H9 (cell line): ENCODE results near the gene SYCE3. TPM values are rescaled to one million over a fixed set of nuclear protein-coding genes. Genes with fewer than 3 reads are reported as not detected.

ENCODE experiments used
- DNase-seq: peaks from one replicate; pipeline ENCODE4 v3.0.0-alpha.2; 2017
- H2AFZ ChIP-seq: one replicate; pipeline ENCODE4 v1.6.1; 2013; ENCODE audit warnings: mild to moderate bottlenecking, low read length, control low read depth, moderate library complexity
- H2AK5ac ChIP-seq: 2 replicates; pipeline ENCODE4 v1.6.1; 2013; ENCODE audit warnings: low read length, control low read depth, mixed read lengths; ENCODE audit not compliant: insufficient read length
- H2BK120ac ChIP-seq: one replicate; pipeline ENCODE4 v1.6.1; 2013; ENCODE audit warnings: low read depth, mild to moderate bottlenecking, low read length, control low read depth, inconsistent platforms; ENCODE audit not compliant: poor library complexity, severe bottlenecking
- H2BK12ac ChIP-seq: 2 replicates; pipeline ENCODE4 v1.6.1; 2013; ENCODE audit warnings: low read length, control low read depth, mixed read lengths, low read depth; ENCODE audit not compliant: insufficient read length
- H2BK15ac ChIP-seq: 2 replicates; pipeline ENCODE4 v1.6.1; 2013; ENCODE audit warnings: low read depth, low read length, control low read depth
- H2BK20ac ChIP-seq: one replicate; pipeline ENCODE4 v1.6.1; 2013; ENCODE audit warnings: low read depth, mild to moderate bottlenecking, low read length, control low read depth, inconsistent platforms; ENCODE audit not compliant: poor library complexity, severe bottlenecking
- H2BK5ac ChIP-seq: 2 replicates; pipeline ENCODE4 v1.6.1; 2013; ENCODE audit warnings: low read length, control low read depth, mixed read lengths; ENCODE audit not compliant: insufficient read length
- H3K14ac ChIP-seq: 2 replicates; pipeline ENCODE4 v1.6.1; 2013; ENCODE audit warnings: low read length, control low read depth; ENCODE audit not compliant: insufficient read depth
- H3K18ac ChIP-seq: 2 replicates; pipeline ENCODE4 v1.6.1; 2013; ENCODE audit warnings: low read depth, mild to moderate bottlenecking, mixed read lengths, low read length, control low read depth; ENCODE audit not compliant: insufficient read length
- H3K23ac ChIP-seq: 2 replicates; pipeline ENCODE4 v1.6.1; 2013; ENCODE audit warnings: low read length, control low read depth, mixed read lengths, low read depth; ENCODE audit not compliant: insufficient read length
- H3K23me2 ChIP-seq: 2 replicates; pipeline ENCODE4 v1.6.1; 2013; ENCODE audit warnings: low read depth, mild to moderate bottlenecking, mixed read lengths, low read length, control low read depth; ENCODE audit not compliant: insufficient read length, poor library complexity, severe bottlenecking
- H3K27ac ChIP-seq: 2 replicates; pipeline ENCODE4 v1.5.1; 2013; ENCODE audit warnings: low read length, control low read depth, mixed read lengths, low read depth; ENCODE audit not compliant: insufficient read length
- H3K27me3 ChIP-seq: 2 replicates; pipeline ENCODE4 v1.6.1; 2013; ENCODE audit warnings: low read length, control low read depth, inconsistent platforms; ENCODE audit not compliant: insufficient read depth
- H3K4ac ChIP-seq: 2 replicates; pipeline ENCODE4 v1.6.1; 2013; ENCODE audit warnings: low read depth, mild to moderate bottlenecking, control low read depth, inconsistent platforms, low read length, moderate library complexity
- H3K4me1 ChIP-seq: 2 replicates; pipeline ENCODE4 v1.6.1; 2013; ENCODE audit warnings: low read length, control low read depth, inconsistent platforms; ENCODE audit not compliant: insufficient read depth
- H3K4me2 ChIP-seq: 2 replicates; pipeline ENCODE4 v1.6.1; 2013; ENCODE audit warnings: low read length, control low read depth, mixed read lengths; ENCODE audit not compliant: insufficient read length, insufficient read depth
- H3K56ac ChIP-seq: 2 replicates; pipeline ENCODE4 v1.6.1; 2013; ENCODE audit warnings: low read depth, mild to moderate bottlenecking, mixed read lengths, low read length, control low read depth; ENCODE audit not compliant: insufficient read length
- H3K79me1 ChIP-seq: 2 replicates; pipeline ENCODE4 v1.6.1; 2013; ENCODE audit warnings: low read depth, mild to moderate bottlenecking, moderate library complexity, low read length, control low read depth, inconsistent platforms; ENCODE audit not compliant: insufficient read depth, poor library complexity, severe bottlenecking
- H3K79me2 ChIP-seq: 2 replicates; pipeline ENCODE4 v1.6.1; 2013; ENCODE audit warnings: low read length, control low read depth, inconsistent platforms; ENCODE audit not compliant: insufficient read depth
- H3K9ac ChIP-seq: 2 replicates; pipeline ENCODE4 v1.6.1; 2013; ENCODE audit warnings: low read length, control low read depth, mixed read lengths; ENCODE audit not compliant: insufficient read length; ENCODE audit errors: extremely low read depth
- H3K9me3 ChIP-seq: one replicate; pipeline ENCODE4 v1.6.1; 2013; ENCODE audit warnings: low read depth, low read length, inconsistent platforms; ENCODE audit not compliant: control insufficient read depth
- H3T11ph ChIP-seq: one replicate; pipeline ENCODE4 v1.6.1; 2013; ENCODE audit warnings: mild to moderate bottlenecking, low read length, control low read depth, inconsistent platforms
- H4K20me1 ChIP-seq: one replicate; pipeline ENCODE4 v1.6.1; 2013; ENCODE audit not compliant: control insufficient read depth, insufficient read length, insufficient read depth
- H4K5ac ChIP-seq: 2 replicates; pipeline ENCODE4 v1.6.1; 2013; ENCODE audit warnings: low read depth, mild to moderate bottlenecking, mixed read lengths, low read length, control low read depth; ENCODE audit not compliant: insufficient read length
- H4K8ac ChIP-seq: replicated peaks from 2 replicates; pipeline ENCODE4 v1.6.1; 2013; ENCODE audit warnings: low read length, control low read depth, mixed read lengths, low read depth; ENCODE audit not compliant: insufficient read length
- H4K91ac ChIP-seq: 2 replicates; pipeline ENCODE4 v1.6.1; 2013; ENCODE audit warnings: low read depth, mild to moderate bottlenecking, moderate library complexity, mixed read lengths, low read length, control low read depth; ENCODE audit not compliant: insufficient read length
- H3K27ac Mint-ChIP-seq, 3 experiments: 2 replicates in 2 of 3; 3 replicates in 1 of 3; pipeline ENCODE4 v1.8.0; 2020 to 2021; ENCODE audit warnings: mixed read lengths in 3 of 3, mild to moderate bottlenecking in 1 of 3, moderate library complexity in 1 of 3
- H3K27me3 Mint-ChIP-seq: 2 replicates; pipeline ENCODE4 v1.8.0; 2021; ENCODE audit warnings: low read depth, mild to moderate bottlenecking, moderate library complexity, mixed read lengths
- H3K36me3 Mint-ChIP-seq, 3 experiments: 2 replicates in 2 of 3; 3 replicates in 1 of 3; pipeline ENCODE4 v1.8.0; 2020 to 2021; ENCODE audit warnings: low read depth in 3 of 3, mixed read lengths in 3 of 3; ENCODE audit not compliant: insufficient read depth in 1 of 3
- H3K4me1 Mint-ChIP-seq, 2 experiments: 2 replicates each; pipeline ENCODE4 v1.8.0; 2020; ENCODE audit warnings: mixed read lengths in 2 of 2
- H3K4me3 Mint-ChIP-seq, 2 experiments: 2 replicates in 1 of 2; 3 replicates in 1 of 2; pipeline ENCODE4 v1.8.0; 2020 to 2021; ENCODE audit warnings: mild to moderate bottlenecking in 2 of 2, mixed read lengths in 2 of 2, moderate library complexity in 1 of 2
- H3K9me3 Mint-ChIP-seq, 2 experiments: 2 replicates in 1 of 2; 3 replicates in 1 of 2; pipeline ENCODE4 v1.8.0; 2020; ENCODE audit warnings: mild to moderate bottlenecking in 2 of 2, mixed read lengths in 2 of 2, moderate library complexity in 1 of 2
- CTCF ChIP-seq: fragments of 200-600 bp; sonication (generic); conservative IDR thresholded peaks from 3 replicates; pipeline ENCODE4 v1.8.0; 2021; ENCODE audit warnings: antibody characterized with exemption, mild to moderate bottlenecking
- WGBS: extraction: QIAGEN DNeasy Blood & Tissue Kit; methylation state at CpG from one replicate; pipeline ENCODE4 v1.1.7; 2013; ENCODE audit warnings: missing lambda C conversion rate, low lambda C conversion rate, mixed read lengths; ENCODE audit not compliant: insufficient read length; ENCODE audit errors: extremely low coverage; 5-methylcytosine and 5-hydroxymethylcytosine counted together
- total RNA-seq: library from RNA; stranded (reverse); gene quantifications from 2 replicates; pipeline ENCODE4 v1.2.1, GENCODE V29; 2021

SYCE3 gene
- total RNA-seq, 1 experiment from 2014 or later: 0.85 TPM

- no peak within 1 kb of the TSS for H4K5ac ChIP-seq
- H3K18ac ChIP-seq: peak within 1 kb of the TSS; percentile 99
- no peaks in the 10 kb centered on the region for H3K23me2 ChIP-seq
- H2BK120ac ChIP-seq: no peak within 1 kb of the TSS
- H3K14ac ChIP-seq: peak within 1 kb of the TSS; percentile 97
- H3K27me3 Mint-ChIP-seq: peaks cover 6% of the 10 kb centered on the region
- H3K4me1 ChIP-seq: peaks cover 2% of the 10 kb centered on the region; the same call in 1 of the 2 replicates
- peak within 1 kb of the TSS; percentile 93 for H3K4me2 ChIP-seq
- no peaks in the 10 kb centered on the region for H4K20me1 ChIP-seq
- no peak within 1 kb of the TSS for H2BK12ac ChIP-seq
- H3K9ac ChIP-seq: peak within 1 kb of the TSS; percentile 75
- no peak within 1 kb of the TSS for H2AK5ac ChIP-seq
- no peak within 1 kb of the TSS for H3T11ph ChIP-seq
- H3K4me3 Mint-ChIP-seq: peak within 1 kb of the TSS; percentile 80 to 89
- H3K4me1 Mint-ChIP-seq: peaks cover 14 to 23% of the 10 kb centered on the region in 2 experiments
- no peak within 1 kb of the TSS for H2AFZ ChIP-seq
- H2BK20ac ChIP-seq: no peak within 1 kb of the TSS
- H3K79me2 ChIP-seq: no peaks in the 10 kb centered on the region
- H3K27ac ChIP-seq: no peak within 1 kb of the TSS
- peaks cover 4% of the 10 kb centered on the region for H3K79me1 ChIP-seq
- H3K4ac ChIP-seq: no peak within 1 kb of the TSS
- no peaks in the 10 kb centered on the region for H3K27me3 ChIP-seq
- no peak within 1 kb of the TSS for H3K56ac ChIP-seq
- no peak within 1 kb of the TSS for H2BK5ac ChIP-seq
- no peak within 1 kb of the TSS for H4K8ac ChIP-seq
- H3K9me3 ChIP-seq: no peaks in the 10 kb centered on the region
- peak; percentile 98 for DNase-seq
- H3K23ac ChIP-seq: no peak within 1 kb of the TSS
- no peaks in the 10 kb centered on the region for H3K9me3 Mint-ChIP-seq
- no peak within 1 kb of the TSS for H2BK15ac ChIP-seq
- no peak for TF ChIP-seq CTCF
- WGBS: no CpG with 5 or more reads among the region's 96 CpGs
- no peak within 1 kb of the TSS for H4K91ac ChIP-seq
- peaks cover 4 to 19% (median 14%) of the 10 kb centered on the region in 3 experiments; a peak in 6 of 7 replicates for H3K36me3 Mint-ChIP-seq
- peak within 1 kb of the TSS; percentile 85 to 90 (median 86); a peak in 5 of 7 replicates for H3K27ac Mint-ChIP-seq
Measured at GRCh38 chr22:50582493-50583293, 20.0 kb upstream of the SYCE3 start, which contains the start of gene CHKB. TSS of gene CHKB (minus strand) at chr22:50582849. CDS start at chr22:50582781, 68 bp downstream.
